Hepatocyte (in vitro differentiated cells): Measurements from ENCODE around the gene PDCD6IP.

Source experiments
- EZH2 ChIP-seq: fragments of 200-600 bp; sonication (generic); IDR thresholded peaks from 2 replicates; pipeline ENCODE4 v1.6.1; 2016; ENCODE audit warnings: antibody characterized with exemption, mild to moderate bottlenecking, borderline replicate concordance
- EZH2phosphoT487 ChIP-seq: fragments of 200-600 bp; sonication (generic); IDR thresholded peaks from one replicate; pipeline ENCODE4 v1.6.1; 2018; ENCODE audit warnings: antibody characterized with exemption, mild to moderate bottlenecking, low read depth, moderate library complexity; ENCODE audit not compliant: unreplicated experiment, severe bottlenecking
- TF ChIP-seq, protein P1 (sequence below): fragments of 200-600 bp; sonication (generic); IDR thresholded peaks from 2 replicates; pipeline ENCODE4 v1.5.1; 2016; ENCODE audit warnings: antibody characterized with exemption, mild to moderate bottlenecking; ENCODE audit not compliant: poor library complexity

GRCh38 chr3:33915796-33916546, 117.5 kb downstream of the PDCD6IP start:
- TF ChIP-seq, protein P1, sequence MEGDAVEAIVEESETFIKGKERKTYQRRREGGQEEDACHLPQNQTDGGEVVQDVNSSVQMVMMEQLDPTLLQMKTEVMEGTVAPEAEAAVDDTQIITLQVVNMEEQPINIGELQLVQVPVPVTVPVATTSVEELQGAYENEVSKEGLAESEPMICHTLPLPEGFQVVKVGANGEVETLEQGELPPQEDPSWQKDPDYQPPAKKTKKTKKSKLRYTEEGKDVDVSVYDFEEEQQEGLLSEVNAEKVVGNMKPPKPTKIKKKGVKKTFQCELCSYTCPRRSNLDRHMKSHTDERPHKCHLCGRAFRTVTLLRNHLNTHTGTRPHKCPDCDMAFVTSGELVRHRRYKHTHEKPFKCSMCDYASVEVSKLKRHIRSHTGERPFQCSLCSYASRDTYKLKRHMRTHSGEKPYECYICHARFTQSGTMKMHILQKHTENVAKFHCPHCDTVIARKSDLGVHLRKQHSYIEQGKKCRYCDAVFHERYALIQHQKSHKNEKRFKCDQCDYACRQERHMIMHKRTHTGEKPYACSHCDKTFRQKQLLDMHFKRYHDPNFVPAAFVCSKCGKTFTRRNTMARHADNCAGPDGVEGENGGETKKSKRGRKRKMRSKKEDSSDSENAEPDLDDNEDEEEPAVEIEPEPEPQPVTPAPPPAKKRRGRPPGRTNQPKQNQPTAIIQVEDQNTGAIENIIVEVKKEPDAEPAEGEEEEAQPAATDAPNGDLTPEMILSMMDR: no peak
- TF ChIP-seq EZH2phosphoT487: no peak
- no peak for TF ChIP-seq EZH2
